ENCODE results near the gene CD55.
"Not testable (repeated sequence)": the region's sequence is repeated elsewhere in the genome, so short reads cannot be mapped to it uniquely, and the experiment has no call there.

Gene CD55

DNA sequence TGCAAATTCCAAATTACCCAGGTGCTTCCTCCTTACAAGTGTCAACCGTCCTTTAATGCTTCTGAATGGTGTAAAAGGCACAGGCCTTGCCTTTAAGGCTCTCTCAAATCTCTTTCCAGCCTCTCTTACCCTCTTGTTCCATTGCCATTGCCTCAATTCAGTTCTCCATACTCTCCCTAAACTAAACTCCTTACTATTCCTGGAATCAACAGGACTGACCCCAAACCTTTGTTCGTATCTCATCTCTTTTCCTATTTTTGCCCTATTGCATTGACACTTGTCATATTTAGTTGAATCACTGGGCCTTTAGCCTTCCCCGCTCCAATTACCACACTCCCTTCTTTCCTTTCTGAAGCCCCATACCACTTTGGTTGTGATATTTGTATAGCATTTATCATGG is 3.9 kb upstream of the CD55 start:
- Histone ChIP-seq H3K27ac (ENCODE audit: low read depth, low read length) (no peak overlapping the region), H3K4me3 (ENCODE audit: low read depth, low read length) (no peak overlapping the region), H3K9ac (ENCODE audit: low read length) (no peak overlapping the region), H3K36me3 (ENCODE audit: control insufficient read depth, insufficient read depth, low read length) (no peaks in the 10 kb centered on the region), H3K9me3 (ENCODE audit: control insufficient read depth, insufficient read depth, low read depth, low read length) (no peaks in the 10 kb centered on the region), H3K27me3 (ENCODE audit: control insufficient read depth, insufficient read depth, low read length) (no peaks in the 10 kb centered on the region; the same call in 1 of the 2 replicates), H3K4me1 (ENCODE audit: control insufficient read depth, insufficient read depth, low read length) (peaks cover 14% of the 10 kb centered on the region)

GRCh38 chr1:207318072-207318619 is 3.3 kb upstream of the CD55 start:
- Histone ChIP-seq H3K9ac (ENCODE audit: low read length) (no peak overlapping the region), H3K27me3 (ENCODE audit: control insufficient read depth, insufficient read depth, low read length) (no peaks in the 10 kb centered on the region; the same call in 1 of the 2 replicates), H3K4me1 (ENCODE audit: control insufficient read depth, insufficient read depth, low read length) (peaks cover 13% of the 10 kb centered on the region), H3K9me3 (ENCODE audit: control insufficient read depth, insufficient read depth, low read depth, low read length) (no peaks in the 10 kb centered on the region), H3K4me3 (ENCODE audit: low read depth, low read length) (no peak overlapping the region), H3K27ac (ENCODE audit: low read depth, low read length) (no peak overlapping the region), H3K36me3 (ENCODE audit: control insufficient read depth, insufficient read depth, low read length) (no peaks in the 10 kb centered on the region)

DNA sequence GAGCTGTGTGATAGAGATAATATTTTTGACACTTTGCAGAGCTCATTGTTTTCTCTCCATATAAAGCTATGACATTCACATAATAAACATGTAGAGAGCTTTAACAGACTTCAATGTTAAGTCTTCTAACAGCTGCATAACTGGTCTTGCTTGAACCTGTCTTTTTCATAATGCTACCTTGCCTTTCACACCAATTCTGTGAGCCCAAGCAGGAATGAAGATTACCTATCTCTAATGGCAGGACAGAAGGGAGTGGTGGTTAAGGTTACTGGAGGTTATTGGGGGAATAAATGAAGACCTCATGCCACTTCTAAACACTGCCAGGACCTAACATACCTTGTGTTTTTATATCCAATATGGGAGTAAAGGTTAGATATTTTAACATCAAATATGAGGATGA is 2.3 kb upstream of the CD55 start:
- H3K27me3 ChIP-seq (ENCODE audit: control insufficient read depth, insufficient read depth, low read length), result no peaks in the 10 kb centered on the region; the same call in 1 of the 2 replicates
- H3K4me3 ChIP-seq (ENCODE audit: low read depth, low read length), result no peak overlapping the region
- no peak overlapping the region for H3K9ac ChIP-seq (ENCODE audit: low read length)
- H3K36me3 ChIP-seq (ENCODE audit: control insufficient read depth, insufficient read depth, low read length), result 0 out of 2 replicates have a peak, but pooled peaks cover 3% of the 10 kb centered on the region
- H3K4me1 ChIP-seq (ENCODE audit: control insufficient read depth, insufficient read depth, low read length), result peaks cover 13% of the 10 kb centered on the region
- no peak overlapping the region for H3K27ac ChIP-seq (ENCODE audit: low read depth, low read length)
- H3K9me3 ChIP-seq (ENCODE audit: control insufficient read depth, insufficient read depth, low read depth, low read length), result no peaks in the 10 kb centered on the region

DNA sequence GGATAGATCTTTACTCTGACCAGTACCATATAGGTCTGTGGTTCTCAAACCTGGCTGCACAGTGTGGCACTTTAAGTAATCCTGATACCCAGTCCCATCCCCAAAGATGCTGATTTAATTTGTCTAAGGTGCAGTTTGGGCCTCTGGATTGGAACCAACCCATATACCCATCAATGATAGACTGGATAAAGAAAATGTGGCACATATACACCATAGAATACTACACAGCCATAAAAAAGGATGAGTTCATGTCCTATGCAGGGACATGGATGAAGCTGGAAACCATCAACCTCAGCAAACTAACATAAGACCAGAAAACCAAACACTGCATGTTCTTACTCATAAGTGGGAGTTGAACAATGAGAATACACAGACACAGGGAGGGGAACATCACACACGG is 1.4 kb upstream of the CD55 start:
- H3K27ac ChIP-seq (ENCODE audit: low read depth, low read length); H3K36me3 ChIP-seq (ENCODE audit: control insufficient read depth, insufficient read depth, low read length); H3K4me3 ChIP-seq (ENCODE audit: low read depth, low read length); H3K27me3 ChIP-seq (ENCODE audit: control insufficient read depth, insufficient read depth, low read length); H3K9ac ChIP-seq (ENCODE audit: low read length); H3K9me3 ChIP-seq (ENCODE audit: control insufficient read depth, insufficient read depth, low read depth, low read length): not testable (repeated sequence)
- peaks cover 13% of the 10 kb centered on the region for H3K4me1 ChIP-seq (ENCODE audit: control insufficient read depth, insufficient read depth, low read length)

DNA sequence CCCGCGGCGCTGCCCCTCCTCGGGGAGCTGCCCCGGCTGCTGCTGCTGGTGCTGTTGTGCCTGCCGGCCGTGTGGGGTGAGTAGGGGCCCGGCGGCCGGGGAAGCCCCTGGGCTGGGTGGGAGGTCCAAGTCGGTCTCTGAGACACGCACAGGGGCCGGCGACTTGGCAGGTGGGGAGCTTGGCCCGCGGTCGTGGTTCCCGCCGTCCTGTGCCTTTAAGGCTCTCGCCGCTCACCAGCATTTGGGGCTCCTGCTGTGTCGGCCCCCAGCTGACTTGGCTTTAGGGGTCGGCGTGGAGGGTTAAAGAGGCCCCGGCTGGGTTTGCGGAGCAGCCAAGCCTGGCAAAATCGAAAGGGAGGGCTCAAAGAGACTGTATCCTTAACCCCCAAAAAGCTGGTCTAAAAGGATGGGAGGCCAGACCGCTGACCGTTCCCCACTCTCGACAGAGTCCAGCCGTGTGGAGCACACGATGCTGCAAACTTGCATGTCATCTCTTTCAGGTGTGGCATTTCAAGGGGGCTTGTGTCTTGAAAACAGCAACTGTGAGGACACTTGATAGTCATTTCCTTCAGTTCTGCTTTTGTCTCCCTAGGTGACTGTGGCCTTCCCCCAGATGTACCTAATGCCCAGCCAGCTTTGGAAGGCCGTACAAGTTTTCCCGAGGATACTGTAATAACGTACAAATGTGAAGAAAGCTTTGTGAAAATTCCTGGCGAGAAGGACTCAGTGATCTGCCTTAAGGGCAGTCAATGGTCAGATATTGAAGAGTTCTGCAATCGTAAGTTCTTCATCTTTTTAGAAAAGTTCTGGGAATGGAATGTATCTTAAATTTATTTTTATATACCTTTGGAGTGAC is 540 bp downstream of the CD55 start:
- Histone ChIP-seq H3K9ac (ENCODE audit: low read length) (peak overlapping the region; percentile 77), H3K9me3 (ENCODE audit: control insufficient read depth, insufficient read depth, low read depth, low read length) (no peaks in the 10 kb centered on the region), H3K36me3 (ENCODE audit: control insufficient read depth, insufficient read depth, low read length) (peaks cover 20% of the 10 kb centered on the region), H3K27me3 (ENCODE audit: control insufficient read depth, insufficient read depth, low read length) (no peaks in the 10 kb centered on the region; the same call in 1 of the 2 replicates), H3K27ac (ENCODE audit: low read depth, low read length) (peak overlapping the region; percentile 53; the same call in 1 of the 2 replicates), H3K4me1 (ENCODE audit: control insufficient read depth, insufficient read depth, low read length) (peaks cover 2% of the 10 kb centered on the region), H3K4me3 (ENCODE audit: low read depth, low read length) (peak overlapping the region; percentile 81)

DNA sequence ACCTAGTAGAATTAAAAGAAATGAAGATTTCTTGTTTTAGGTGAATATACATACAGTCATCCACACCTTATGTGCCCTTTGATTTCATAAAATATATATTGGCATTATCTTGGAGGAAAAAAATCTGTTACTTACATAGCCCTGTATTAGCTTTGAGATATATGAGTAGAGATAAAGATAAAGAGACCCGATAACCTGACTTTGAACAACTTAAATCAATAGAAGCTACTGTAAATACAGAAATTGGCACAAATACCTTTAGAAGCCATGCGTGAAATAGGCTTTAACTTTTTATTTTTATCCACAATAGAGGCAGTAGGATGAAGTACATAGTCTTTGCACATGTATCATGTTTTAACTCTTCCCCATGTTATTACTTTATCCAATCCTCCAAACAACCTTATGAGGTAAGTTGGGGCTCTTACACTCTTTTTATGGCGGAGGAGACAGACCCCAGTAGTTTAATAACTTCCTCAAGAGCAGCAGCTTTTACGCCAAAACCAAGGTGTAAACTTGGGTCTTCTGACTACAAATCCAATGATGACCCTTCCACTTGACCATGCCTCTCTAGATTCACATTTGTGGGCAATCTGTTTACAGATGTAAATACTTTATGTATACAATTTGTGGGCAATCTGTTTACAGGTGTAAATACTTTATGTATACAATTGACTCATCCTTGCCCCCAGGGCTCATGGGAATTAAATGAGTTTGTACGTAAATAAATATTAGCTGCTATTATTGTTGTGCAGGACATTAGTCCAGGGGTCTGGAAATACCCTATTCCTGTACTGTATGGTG is 2.1 kb downstream of the CD55 start:
- Histone ChIP-seq H3K36me3 (ENCODE audit: control insufficient read depth, insufficient read depth, low read length) (peaks cover 36% of the 10 kb centered on the region), H3K9ac (ENCODE audit: low read length) (no peak overlapping the region), H3K4me3 (ENCODE audit: low read depth, low read length) (no peak overlapping the region), H3K9me3 (ENCODE audit: control insufficient read depth, insufficient read depth, low read depth, low read length) (no peaks in the 10 kb centered on the region), H3K27ac (ENCODE audit: low read depth, low read length) (no peak overlapping the region), H3K4me1 (ENCODE audit: control insufficient read depth, insufficient read depth, low read length) (no peaks in the 10 kb centered on the region), H3K27me3 (ENCODE audit: control insufficient read depth, insufficient read depth, low read length) (no peaks in the 10 kb centered on the region; the same call in 1 of the 2 replicates)

DNA sequence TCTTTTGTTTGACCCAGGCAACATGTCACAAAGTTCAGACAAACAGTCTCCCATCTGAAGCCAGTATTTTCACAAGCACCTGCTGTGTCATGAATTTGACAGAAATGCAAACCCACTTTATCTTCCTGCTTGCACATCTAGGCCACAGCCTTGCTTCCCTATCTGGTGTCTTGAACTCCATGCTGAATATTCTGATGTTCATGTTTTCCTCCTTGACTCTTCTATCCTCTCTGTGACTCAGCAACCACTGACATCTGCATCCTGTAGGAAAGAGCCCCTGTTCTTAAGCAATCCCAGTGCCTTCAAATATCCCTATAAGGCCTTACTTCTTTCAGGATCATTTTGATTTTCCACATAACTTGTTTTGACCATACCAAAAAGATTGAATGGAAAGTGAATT is 6.5 kb downstream of the CD55 start:
- Histone ChIP-seq H3K9me3 (ENCODE audit: control insufficient read depth, insufficient read depth, low read depth, low read length) (no peaks in the 10 kb centered on the region), H3K36me3 (ENCODE audit: control insufficient read depth, insufficient read depth, low read length) (peaks cover 50% of the 10 kb centered on the region), H3K27ac (ENCODE audit: low read depth, low read length) (no peak overlapping the region), H3K9ac (ENCODE audit: low read length) (no peak overlapping the region), H3K4me1 (ENCODE audit: control insufficient read depth, insufficient read depth, low read length) (no peaks in the 10 kb centered on the region), H3K27me3 (ENCODE audit: control insufficient read depth, insufficient read depth, low read length) (no peaks in the 10 kb centered on the region), H3K4me3 (ENCODE audit: low read depth, low read length) (no peak overlapping the region)

DNA sequence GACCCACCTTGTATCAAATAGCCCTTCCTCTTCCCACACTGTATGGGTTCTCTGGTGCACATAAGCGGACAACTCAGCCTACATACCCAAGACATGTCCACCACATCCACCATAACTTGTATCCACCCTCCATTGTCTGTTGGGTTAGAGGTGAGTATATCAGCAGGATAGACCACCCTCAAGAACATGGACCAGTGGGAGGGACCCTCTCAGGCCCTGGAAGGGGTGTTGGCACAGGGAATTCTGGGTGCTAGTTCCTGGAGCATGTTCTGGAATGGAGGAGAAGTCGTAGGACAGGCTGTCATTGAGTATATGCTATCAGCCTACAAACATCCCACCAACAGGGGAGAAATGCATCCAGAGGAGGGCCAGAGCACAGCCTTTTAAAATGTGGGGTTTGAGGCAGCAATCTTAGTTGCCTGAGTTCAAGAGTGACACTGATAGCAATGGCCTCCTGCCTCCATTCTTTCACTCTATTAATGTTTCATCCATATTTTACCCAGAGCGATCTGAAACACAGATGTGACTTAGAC is 7.5 kb downstream of the CD55 start:
- no peaks in the 10 kb centered on the region for H3K27me3 ChIP-seq (ENCODE audit: control insufficient read depth, insufficient read depth, low read length)
- H3K9ac ChIP-seq (ENCODE audit: low read length), result no peak overlapping the region
- H3K36me3 ChIP-seq (ENCODE audit: control insufficient read depth, insufficient read depth, low read length), result peaks cover 50% of the 10 kb centered on the region
- H3K4me3 ChIP-seq (ENCODE audit: low read depth, low read length), result no peak overlapping the region
- H3K27ac ChIP-seq (ENCODE audit: low read depth, low read length), result no peak overlapping the region
- H3K9me3 ChIP-seq (ENCODE audit: control insufficient read depth, insufficient read depth, low read depth, low read length), result no peaks in the 10 kb centered on the region
- H3K4me1 ChIP-seq (ENCODE audit: control insufficient read depth, insufficient read depth, low read length), result no peaks in the 10 kb centered on the region

- Histone ChIP-seq H3K4me1 (ENCODE audit: control insufficient read depth, insufficient read depth, low read length) (no peaks in the 10 kb centered on the region), H3K27ac (ENCODE audit: low read depth, low read length) (no peak overlapping the region), H3K9ac (ENCODE audit: low read length) (no peak overlapping the region), H3K9me3 (ENCODE audit: control insufficient read depth, insufficient read depth, low read depth, low read length) (no peaks in the 10 kb centered on the region), H3K36me3 (ENCODE audit: control insufficient read depth, insufficient read depth, low read length) (peaks cover 50% of the 10 kb centered on the region), H3K4me3 (ENCODE audit: low read depth, low read length) (no peak overlapping the region), H3K27me3 (ENCODE audit: control insufficient read depth, insufficient read depth, low read length) (no peaks in the 10 kb centered on the region)
These were observed 8.0 kb downstream of the CD55 start for GRCh38 chr1:207329469-207329868.

- H3K27me3 ChIP-seq (ENCODE audit: control insufficient read depth, insufficient read depth, low read length), result no peaks in the 10 kb centered on the region
- H3K36me3 ChIP-seq (ENCODE audit: control insufficient read depth, insufficient read depth, low read length), result peaks cover 50% of the 10 kb centered on the region
- H3K9ac ChIP-seq (ENCODE audit: low read length), result no peak overlapping the region
- no peak overlapping the region for H3K4me3 ChIP-seq (ENCODE audit: low read depth, low read length)
- H3K4me1 ChIP-seq (ENCODE audit: control insufficient read depth, insufficient read depth, low read length), result no peaks in the 10 kb centered on the region
- no peak overlapping the region for H3K27ac ChIP-seq (ENCODE audit: low read depth, low read length)
- H3K9me3 ChIP-seq (ENCODE audit: control insufficient read depth, insufficient read depth, low read depth, low read length), result no peaks in the 10 kb centered on the region
These were observed 8.7 kb downstream of the CD55 start for GRCh38 chr1:207330011-207330710.

All from HUES6 (cell line).